OCI-LY1 (cell line): ENCODE data around the gene RAPGEF5.

Experiments
- H2AFZ ChIP-seq: fragments of 200-600 bp; sonication (generic), shearing (Covaris generic); 2 replicates; pipeline ENCODE4 v1.6.0; 2014; ENCODE audit warnings: antibody characterized with exemption, mild to moderate bottlenecking, low read length
- H3F3A ChIP-seq: fragments of 200-600 bp; sonication (generic), shearing (Covaris generic); 2 replicates; pipeline ENCODE4 v1.6.0; 2014; ENCODE audit warnings: mild to moderate bottlenecking, antibody characterized with exemption, low read length, moderate library complexity; ENCODE audit not compliant: insufficient read depth
- H3K27ac ChIP-seq: fragments of 200-600 bp; sonication (generic); 2 replicates; pipeline ENCODE4 v1.5.1; 2014; ENCODE audit warnings: low read length, mixed run types, mild to moderate bottlenecking, low read depth; ENCODE audit not compliant: poor library complexity, severe bottlenecking
- H3K27me3 ChIP-seq: fragments of 200-600 bp; sonication (generic); 2 replicates; pipeline ENCODE4 v1.6.0; 2014; ENCODE audit warnings: antibody characterized with exemption, mild to moderate bottlenecking, low read length, moderate library complexity; ENCODE audit not compliant: insufficient read depth
- H3K36me3 ChIP-seq: fragments of 200-600 bp; sonication (generic); 2 replicates; pipeline ENCODE4 v1.6.1; 2014; ENCODE audit warnings: mild to moderate bottlenecking, antibody characterized with exemption, low read length, moderate library complexity, mixed read lengths; ENCODE audit not compliant: insufficient read depth
- H3K4me1 ChIP-seq: fragments of 200-600 bp; sonication (generic); 2 replicates; pipeline ENCODE4 v1.5.1; 2014; ENCODE audit warnings: mild to moderate bottlenecking, low read length, moderate library complexity; ENCODE audit not compliant: insufficient read depth, severe bottlenecking
- H3K4me2 ChIP-seq: fragments of 200-600 bp; sonication (generic), shearing (Covaris generic); 2 replicates; pipeline ENCODE4 v1.6.1; 2014; ENCODE audit warnings: low read length
- H3K4me3 ChIP-seq: fragments of 200-600 bp; sonication (generic); 2 replicates; pipeline ENCODE4 v1.5.1; 2014; ENCODE audit warnings: low read length, low read depth, mild to moderate bottlenecking, mixed read lengths; ENCODE audit not compliant: poor library complexity, severe bottlenecking
- H3K79me2 ChIP-seq: fragments of 200-600 bp; shearing (Covaris generic); 2 replicates; pipeline ENCODE4 v1.6.1; 2016; ENCODE audit warnings: mixed run types, low read length, mixed read lengths; ENCODE audit not compliant: insufficient read depth
- H3K9ac ChIP-seq: fragments of 200-600 bp; sonication (generic), shearing (Covaris generic); 2 replicates; pipeline ENCODE4 v1.6.1; 2014; ENCODE audit warnings: mild to moderate bottlenecking, low read length, mixed read lengths
- H3K9me2 ChIP-seq: fragments of 200-600 bp; sonication (generic), shearing (Covaris generic); 2 replicates; pipeline ENCODE4 v1.6.1; 2014; ENCODE audit warnings: low read depth, mild to moderate bottlenecking, low read length, mixed read lengths
- H3K9me3 ChIP-seq: fragments of 200-600 bp; shearing (Covaris generic); 2 replicates; pipeline ENCODE4 v1.6.1; 2014; ENCODE audit warnings: low read length, mixed read lengths
- H4K20me1 ChIP-seq: fragments of 200-600 bp; sonication (generic), shearing (Covaris generic); 2 replicates; pipeline ENCODE4 v1.6.0; 2016; ENCODE audit warnings: mild to moderate bottlenecking, low read length; ENCODE audit not compliant: insufficient read depth
- CTCF ChIP-seq: fragments of 200-600 bp; sonication (generic), shearing (Covaris generic); IDR thresholded peaks from 2 replicates; pipeline ENCODE4 v1.5.1; 2017; ENCODE audit warnings: mild to moderate bottlenecking, antibody characterized with exemption, low read length, moderate library complexity, mixed read lengths
- EZH2 ChIP-seq: fragments of 200-600 bp; sonication (generic), shearing (Covaris generic); IDR thresholded peaks from 2 replicates; pipeline ENCODE4 v1.8.0; 2017; ENCODE audit warnings: borderline replicate concordance, mixed run types, mild to moderate bottlenecking, antibody characterized with exemption, low read length, moderate library complexity, mixed read lengths

The RAPGEF5 gene

DNA sequence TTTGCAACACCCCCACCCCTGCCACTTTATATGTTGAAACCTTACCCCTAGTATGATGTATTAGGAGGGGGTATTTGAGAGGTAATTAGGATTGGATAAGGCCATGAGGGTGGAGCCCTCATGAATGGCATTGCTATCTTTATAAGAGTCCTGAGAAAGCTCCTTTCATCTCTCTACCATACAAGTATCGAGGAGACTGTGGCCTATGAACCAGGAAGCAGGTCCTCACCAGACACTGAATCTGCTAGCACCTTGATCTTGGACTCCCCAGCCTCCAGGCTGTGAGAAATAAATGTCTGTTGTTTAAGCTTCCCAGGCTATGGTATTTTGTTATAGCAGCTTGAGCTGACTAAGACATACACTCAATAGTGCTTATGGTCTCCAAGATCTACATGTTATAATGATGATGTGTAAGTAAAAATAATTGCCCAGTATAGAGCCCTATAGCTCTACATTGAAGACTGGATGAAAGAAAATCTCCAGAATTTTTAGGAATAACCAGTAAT lies 188.8 kb downstream of the RAPGEF5 start:
- no peaks in the 10 kb centered on the region for H4K20me1 ChIP-seq
- H3K36me3 ChIP-seq = peaks cover 10% of the 10 kb centered on the region; the same call in 1 of the 2 replicates
- no peak overlapping the region for H3K27ac ChIP-seq
- H3K9me2 ChIP-seq = no peaks in the 10 kb centered on the region
- no peaks in the 10 kb centered on the region for H3F3A ChIP-seq
- H3K79me2 ChIP-seq = no peaks in the 10 kb centered on the region
- no peak overlapping the region for H2AFZ ChIP-seq
- H3K4me2 ChIP-seq = no peak overlapping the region
- H3K4me3 ChIP-seq = no peak overlapping the region
- H3K27me3 ChIP-seq = no peaks in the 10 kb centered on the region
- no peaks in the 10 kb centered on the region for H3K9me3 ChIP-seq
- no peak overlapping the region for H3K9ac ChIP-seq
- TF ChIP-seq CTCF = no peak
- TF ChIP-seq EZH2 = no peak
- no peaks in the 10 kb centered on the region for H3K4me1 ChIP-seq

- no peaks in the 10 kb centered on the region for H3K4me1 ChIP-seq
- no peaks in the 10 kb centered on the region for H3K9me3 ChIP-seq
- no peaks in the 10 kb centered on the region for H3K9me2 ChIP-seq
- no peaks in the 10 kb centered on the region for H3K27me3 ChIP-seq
- no peak overlapping the region for H3K9ac ChIP-seq
- no peaks in the 10 kb centered on the region for H3K79me2 ChIP-seq
- peaks cover 10% of the 10 kb centered on the region; the same call in 1 of the 2 replicates for H3K36me3 ChIP-seq
- H3K4me2 ChIP-seq = no peak overlapping the region
- no peaks in the 10 kb centered on the region for H4K20me1 ChIP-seq
- H3K4me3 ChIP-seq = no peak overlapping the region
- no peak overlapping the region for H2AFZ ChIP-seq
- no peak overlapping the region for H3K27ac ChIP-seq
- no peak for TF ChIP-seq EZH2
- TF ChIP-seq CTCF = no peak
- no peaks in the 10 kb centered on the region for H3F3A ChIP-seq
Observed at GRCh38 chr7:22167482-22167881, 189.5 kb downstream of the RAPGEF5 start.

DNA sequence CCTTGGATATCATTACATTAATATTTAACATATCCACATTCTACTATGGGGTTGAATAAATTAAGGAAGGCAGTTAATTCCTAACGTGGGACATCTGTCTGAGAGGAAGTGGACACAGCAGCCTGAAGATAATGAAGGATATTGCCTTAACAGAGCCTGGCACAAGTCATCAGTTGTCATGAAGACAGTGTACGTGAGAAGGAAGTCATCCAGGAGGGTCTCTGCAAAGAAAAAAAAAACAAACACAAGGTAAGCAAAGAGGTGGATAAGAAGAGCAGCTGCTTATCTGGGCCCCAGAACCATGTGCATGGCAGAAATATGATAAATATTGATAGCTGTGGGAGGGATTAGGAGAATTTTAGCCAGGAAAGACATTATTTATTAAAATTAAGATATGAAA lies 190.0 kb downstream of the RAPGEF5 start:
- Histone ChIP-seq H4K20me1 (no peaks in the 10 kb centered on the region), H3K79me2 (no peaks in the 10 kb centered on the region), H3K27ac (no peak overlapping the region), H3K9me3 (no peaks in the 10 kb centered on the region), H2AFZ (no peak overlapping the region), H3K4me3 (no peak overlapping the region), H3K27me3 (no peaks in the 10 kb centered on the region), H3K9me2 (no peaks in the 10 kb centered on the region), H3K9ac (no peak overlapping the region), H3F3A (no peaks in the 10 kb centered on the region), H3K4me1 (no peaks in the 10 kb centered on the region), H3K4me2 (no peak overlapping the region), H3K36me3 (peaks cover 10% of the 10 kb centered on the region; the same call in 1 of the 2 replicates)
- no peak for TF ChIP-seq CTCF
- no peak for TF ChIP-seq EZH2
